ENCODE data around the gene MICAL3. TPM values are rescaled to one million over a fixed set of nuclear protein-coding genes. Genes with fewer than 3 reads are reported as not detected.
A peak's percentile ranks its signal among the peaks of the same experiment; 100 is the strongest.

Gene MICAL3
- total RNA-seq, 4 donors from 2014 or later, result 6.0 to 9.8 (median 8.1) TPM

DNA sequence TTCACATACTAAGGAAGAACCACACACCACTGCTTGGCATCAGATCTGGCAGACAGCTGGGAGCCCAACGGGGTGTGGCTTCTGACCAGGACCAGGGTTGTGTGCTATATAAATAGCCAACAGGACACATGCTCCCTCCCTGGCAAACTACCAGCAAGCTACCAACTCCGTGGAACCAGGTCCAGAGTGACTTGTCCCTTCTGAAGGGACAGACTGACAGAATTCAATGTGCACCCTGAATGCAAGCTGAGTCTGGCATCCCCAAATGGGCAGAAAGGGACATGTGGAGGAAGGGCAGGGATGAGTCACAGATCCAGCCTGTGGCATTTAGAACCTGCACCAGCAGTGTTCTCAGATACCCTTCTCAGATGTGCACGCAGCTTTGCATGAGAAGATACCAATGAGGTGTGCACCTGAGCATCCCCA is 92.9 kb downstream of the MICAL3 start:
- intact Hi-C loops (cut with DNase I; ENCODE audit: low total_unique reads), result no loop called here
- DNase-seq, result peak; percentile 79 to 88
- no peak overlapping the region for H3K4me3 ChIP-seq
- H3K27ac ChIP-seq, result peak overlapping the region; percentile 62 to 79 (median 76)
- TF ChIP-seq POLR2A (IDR thresholded peaks at IDR 0.05), result no peak
- TF ChIP-seq, protein P1, sequence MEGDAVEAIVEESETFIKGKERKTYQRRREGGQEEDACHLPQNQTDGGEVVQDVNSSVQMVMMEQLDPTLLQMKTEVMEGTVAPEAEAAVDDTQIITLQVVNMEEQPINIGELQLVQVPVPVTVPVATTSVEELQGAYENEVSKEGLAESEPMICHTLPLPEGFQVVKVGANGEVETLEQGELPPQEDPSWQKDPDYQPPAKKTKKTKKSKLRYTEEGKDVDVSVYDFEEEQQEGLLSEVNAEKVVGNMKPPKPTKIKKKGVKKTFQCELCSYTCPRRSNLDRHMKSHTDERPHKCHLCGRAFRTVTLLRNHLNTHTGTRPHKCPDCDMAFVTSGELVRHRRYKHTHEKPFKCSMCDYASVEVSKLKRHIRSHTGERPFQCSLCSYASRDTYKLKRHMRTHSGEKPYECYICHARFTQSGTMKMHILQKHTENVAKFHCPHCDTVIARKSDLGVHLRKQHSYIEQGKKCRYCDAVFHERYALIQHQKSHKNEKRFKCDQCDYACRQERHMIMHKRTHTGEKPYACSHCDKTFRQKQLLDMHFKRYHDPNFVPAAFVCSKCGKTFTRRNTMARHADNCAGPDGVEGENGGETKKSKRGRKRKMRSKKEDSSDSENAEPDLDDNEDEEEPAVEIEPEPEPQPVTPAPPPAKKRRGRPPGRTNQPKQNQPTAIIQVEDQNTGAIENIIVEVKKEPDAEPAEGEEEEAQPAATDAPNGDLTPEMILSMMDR (IDR thresholded peaks at IDR 0.05 in 4 of 5, conservative IDR thresholded peaks at IDR 0.05 in 1 of 5), result no peak
- no peaks in the 10 kb centered on the region for H3K36me3 ChIP-seq
- in situ Hi-C loops (cut with MboI; ENCODE audit: low sequenced_read_pairs in 4 of 4), result no loop called here
- peaks cover 22 to 24% of the 10 kb centered on the region in 2 donors for H3K4me1 ChIP-seq
- no peaks in the 10 kb centered on the region for H3K27me3 ChIP-seq
- peak; percentile 94 to 95 for ATAC-seq
- no peaks in the 10 kb centered on the region for H3K9me3 ChIP-seq

DNA sequence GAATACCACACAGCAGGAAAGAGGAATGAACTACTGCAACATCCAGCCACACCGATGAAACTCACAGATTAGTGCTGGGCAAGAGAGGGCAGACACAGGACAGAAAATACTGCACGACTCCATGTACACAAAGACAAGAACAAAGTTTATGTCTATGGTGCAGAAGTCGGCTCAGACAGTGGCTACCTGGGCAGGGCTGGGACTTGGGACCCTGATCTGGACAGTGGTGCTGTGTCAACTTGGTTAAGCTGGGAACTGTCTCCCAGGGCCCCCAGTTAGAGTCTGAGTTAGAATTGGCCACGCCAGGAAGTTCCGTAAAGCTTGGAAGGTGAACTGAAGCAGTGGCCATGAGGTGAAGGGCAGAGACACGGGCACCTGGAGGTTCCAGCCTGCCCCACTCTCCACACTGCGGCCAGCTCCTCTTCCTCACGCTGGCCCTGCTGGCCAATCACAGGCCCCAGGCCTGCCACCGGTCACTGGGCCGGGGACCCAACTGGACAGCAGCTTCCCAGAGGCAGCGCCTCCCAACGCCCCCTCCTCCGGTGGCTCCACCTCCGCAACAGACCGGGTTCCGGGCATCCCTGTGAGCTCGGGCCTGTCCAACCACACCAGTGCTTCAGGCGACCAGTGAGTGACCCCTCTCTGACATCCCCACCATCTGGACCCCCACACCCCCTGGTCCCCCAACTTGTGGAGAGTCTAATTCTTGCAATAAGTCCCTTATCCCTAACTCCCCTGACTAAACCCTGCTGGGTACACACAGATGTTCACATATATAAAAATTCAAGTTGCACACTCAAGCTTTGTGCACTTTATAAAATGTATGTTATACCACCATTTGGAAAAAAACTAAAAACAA is 93.7 kb downstream of the MICAL3 start:
- ATAC-seq (peak in 1 of 2 donors; percentile 5), DNase-seq (no peak)
- no peak for TF ChIP-seq POLR2A (IDR thresholded peaks at IDR 0.05)
- TF ChIP-seq, protein P1 (IDR thresholded peaks at IDR 0.05 in 4 of 5, conservative IDR thresholded peaks at IDR 0.05 in 1 of 5), result no peak
- H3K27ac ChIP-seq, result peak overlapping the region; percentile 62 to 79 (median 76)
- H3K4me3 ChIP-seq, result no peak overlapping the region
- intact Hi-C loops (cut with DNase I; ENCODE audit: low total_unique reads) (no loop called here), in situ Hi-C loops (cut with MboI; ENCODE audit: low sequenced_read_pairs in 4 of 4) (no loop called here)
- H3K4me1 ChIP-seq, result peaks cover 23 to 28% of the 10 kb centered on the region in 2 donors
- H3K27me3 ChIP-seq, result no peaks in the 10 kb centered on the region
- H3K36me3 ChIP-seq, result no peaks in the 10 kb centered on the region
- no peaks in the 10 kb centered on the region for H3K9me3 ChIP-seq

DNA sequence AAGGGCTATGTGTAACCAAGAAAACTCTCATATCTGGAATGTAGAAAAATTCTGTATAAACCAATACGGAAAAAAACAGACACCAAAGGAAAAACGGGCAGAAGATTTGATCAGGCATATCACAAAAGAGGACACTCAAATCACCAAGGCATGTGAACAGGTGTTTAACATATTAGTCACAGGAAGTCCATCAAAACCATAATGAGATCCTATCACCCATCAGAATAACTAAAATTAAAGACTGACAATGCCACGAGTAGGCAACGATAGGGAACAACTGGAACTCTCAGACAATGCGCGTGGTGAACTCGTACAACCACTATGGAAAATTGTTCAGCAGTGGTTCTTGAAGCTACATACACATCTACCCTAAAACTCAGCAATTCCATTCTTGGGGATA is 94.5 kb downstream of the MICAL3 start:
- intact Hi-C loops (cut with DNase I; ENCODE audit: low total_unique reads), result no loop called here
- no peaks in the 10 kb centered on the region for H3K27me3 ChIP-seq
- ATAC-seq, result no peak
- in situ Hi-C loops (cut with MboI; ENCODE audit: low sequenced_read_pairs in 4 of 4), result no loop called here
- TF ChIP-seq POLR2A (IDR thresholded peaks at IDR 0.05), result no peak
- TF ChIP-seq, protein P1 (IDR thresholded peaks at IDR 0.05 in 4 of 5, conservative IDR thresholded peaks at IDR 0.05 in 1 of 5), result no peak
- DNase-seq, result no peak
- H3K9me3 ChIP-seq, result no peaks in the 10 kb centered on the region
- no peak overlapping the region for H3K4me3 ChIP-seq
- peaks cover 30 to 34% of the 10 kb centered on the region in 2 donors for H3K4me1 ChIP-seq
- peak overlapping the region in 3 of 4 donors; percentile 73 to 79 (median 78) for H3K27ac ChIP-seq
- H3K36me3 ChIP-seq, result no peaks in the 10 kb centered on the region

DNA sequence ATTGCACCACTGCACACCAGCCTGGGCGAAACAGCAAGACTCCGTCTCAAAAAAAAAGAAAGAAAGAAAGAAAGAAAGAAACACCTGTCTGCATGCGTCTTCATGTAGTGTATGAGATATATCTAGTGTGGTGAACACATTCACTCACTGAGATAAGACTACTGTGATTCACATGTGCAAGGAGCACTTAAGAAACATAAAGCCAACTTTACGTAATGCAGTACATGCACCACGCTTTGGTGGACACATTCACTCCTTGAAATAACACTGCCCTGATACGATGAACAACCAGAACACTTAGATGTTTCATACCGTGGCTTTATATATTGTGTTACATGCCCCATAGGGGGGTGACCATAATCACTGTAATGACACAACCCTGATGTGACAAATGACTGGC is 96.0 kb downstream of the MICAL3 start:
- intact Hi-C loops (cut with DNase I; ENCODE audit: low total_unique reads), result no loop called here
- no peaks in the 10 kb centered on the region for H3K9me3 ChIP-seq
- peaks cover 46 to 49% of the 10 kb centered on the region in 2 donors for H3K4me1 ChIP-seq
- H3K27ac ChIP-seq, result no peak overlapping the region
- H3K27me3 ChIP-seq, result no peaks in the 10 kb centered on the region
- in situ Hi-C loops (cut with MboI; ENCODE audit: low sequenced_read_pairs in 4 of 4), result no loop called here
- H3K36me3 ChIP-seq, result no peaks in the 10 kb centered on the region
- TF ChIP-seq, protein P1 (IDR thresholded peaks at IDR 0.05 in 4 of 5, conservative IDR thresholded peaks at IDR 0.05 in 1 of 5), result no peak
- H3K4me3 ChIP-seq, result no peak overlapping the region
- no peak for DNase-seq
- ATAC-seq, result no peak
